SK-N-MC (cell line): ENCODE data around the gene KLHL29.

Experiments used
- DNase-seq: peaks from one replicate; pipeline ENCODE4 v3.0.0-alpha.2; 2011; ENCODE audit warnings: low read depth, low spot score
- H3K27ac ChIP-seq: fragments of 200-600 bp; sonication (generic); 2 replicates; pipeline ENCODE4 v1.5.1; 2016; ENCODE audit warnings: mixed run types
- H3K36me3 ChIP-seq: fragments of 200-600 bp; sonication (generic); 2 replicates; pipeline ENCODE4 v1.6.1; 2017; ENCODE audit warnings: antibody characterized with exemption, low read length, mixed read lengths; ENCODE audit not compliant: insufficient read depth
- H3K4me3 ChIP-seq: fragments of 200-600 bp; sonication (generic); 2 replicates; pipeline ENCODE4 v1.5.1; 2016
- H3K9ac ChIP-seq: fragments of 200-600 bp; sonication (generic); 2 replicates; pipeline ENCODE4 v1.8.0; 2017; ENCODE audit warnings: mixed run types, mixed read lengths; ENCODE audit not compliant: insufficient read length
- H3K9me3 ChIP-seq: fragments of 200-600 bp; sonication (generic); 2 replicates; pipeline ENCODE4 v1.6.1; 2017; ENCODE audit warnings: low read depth, mild to moderate bottlenecking, antibody characterized with exemption, low read length, moderate library complexity, mixed read lengths
- EZH2 ChIP-seq: fragments of 200-600 bp; sonication (generic); IDR thresholded peaks from one replicate; pipeline ENCODE4 v1.6.1; 2017; ENCODE audit warnings: antibody characterized with exemption
- FOXP2 ChIP-seq: optimal IDR thresholded peaks from 2 replicates; pipeline ENCODE3; 2011; ENCODE audit warnings: mild to moderate bottlenecking, moderate library complexity; ENCODE audit not compliant: insufficient read depth; ENCODE audit errors: extremely low read length, control extremely low read depth
- POLR2AphosphoS5 ChIP-seq: IDR thresholded peaks from 2 replicates; pipeline ENCODE4 v1.6.1; 2012; ENCODE audit warnings: mild to moderate bottlenecking, low read depth, low read length, borderline replicate concordance

KLHL29 gene

GRCh38 chr2:23519334-23519651, 134.3 kb downstream of the KLHL29 start:
- no peaks in the 10 kb centered on the region for H3K36me3 ChIP-seq
- H3K27ac ChIP-seq = no peak overlapping the region
- H3K9ac ChIP-seq = no peak overlapping the region

GRCh38 chr2:23520256-23520655, 135.3 kb downstream of the KLHL29 start:
- no peak for DNase-seq
- H3K4me3 ChIP-seq = no peak overlapping the region
- no peaks in the 10 kb centered on the region for H3K9me3 ChIP-seq
- no peaks in the 10 kb centered on the region for H3K36me3 ChIP-seq
- H3K9ac ChIP-seq = no peak overlapping the region
- TF ChIP-seq FOXP2 = no peak
- no peak for TF ChIP-seq EZH2
- no peak for TF ChIP-seq POLR2AphosphoS5
- H3K27ac ChIP-seq = no peak overlapping the region

More at GRCh38 chr2:23519334-23519651, 134.3 kb downstream of the KLHL29 start:
- no peaks in the 10 kb centered on the region for H3K9me3 ChIP-seq
- TF ChIP-seq POLR2AphosphoS5 (no peak), FOXP2 (no peak), EZH2 (no peak)
- no peak for DNase-seq
- no peak overlapping the region for H3K4me3 ChIP-seq

GRCh38 chr2:23521060-23521459, 136.1 kb downstream of the KLHL29 start:
- Histone ChIP-seq H3K4me3 (no peak overlapping the region), H3K27ac (no peak overlapping the region), H3K36me3 (no peaks in the 10 kb centered on the region), H3K9ac (no peak overlapping the region), H3K9me3 (no peaks in the 10 kb centered on the region)
- TF ChIP-seq EZH2 (no peak), POLR2AphosphoS5 (no peak), FOXP2 (no peak)
- DNase-seq = no peak

- TF ChIP-seq POLR2AphosphoS5 (no peak), EZH2 (no peak)
- no peaks in the 10 kb centered on the region for H3K9me3 ChIP-seq
- H3K36me3 ChIP-seq = no peaks in the 10 kb centered on the region
Measured at GRCh38 chr2:23522726-23523372, 137.9 kb downstream of the KLHL29 start.

GRCh38 chr2:23523373-23524260, 138.6 kb downstream of the KLHL29 start:
- peak overlapping the region; percentile 63 for H3K27ac ChIP-seq
- H3K9me3 ChIP-seq = no peaks in the 10 kb centered on the region
- H3K36me3 ChIP-seq = no peaks in the 10 kb centered on the region
- no peak for TF ChIP-seq EZH2
- TF ChIP-seq FOXP2 = no peak
- TF ChIP-seq POLR2AphosphoS5 = no peak
- H3K4me3 ChIP-seq = no peak overlapping the region
- no peak overlapping the region for H3K9ac ChIP-seq
- DNase-seq = no peak

More at GRCh38 chr2:23522726-23523372, 137.9 kb downstream of the KLHL29 start:
- no peak for DNase-seq
- Histone ChIP-seq H3K27ac (0 out of 2 replicates have a peak overlapping the region, but pooled peaks have one; percentile 63), H3K9ac (no peak overlapping the region), H3K4me3 (no peak overlapping the region)

- H3K4me3 ChIP-seq = no peak overlapping the region
- peak overlapping the region; percentile 36; the same call in 1 of the 2 replicates for H3K27ac ChIP-seq
- H3K9me3 ChIP-seq = no peaks in the 10 kb centered on the region
- peak overlapping the region; percentile 29 for H3K9ac ChIP-seq
- H3K36me3 ChIP-seq = no peaks in the 10 kb centered on the region
- DNase-seq = no peak
- TF ChIP-seq EZH2 (no peak), POLR2AphosphoS5 (no peak), FOXP2 (no peak)
Measured at GRCh38 chr2:23524261-23524706, 139.3 kb downstream of the KLHL29 start.

- no peaks in the 10 kb centered on the region for H3K9me3 ChIP-seq
- H3K36me3 ChIP-seq = no peaks in the 10 kb centered on the region
- no peak overlapping the region for H3K9ac ChIP-seq
- TF ChIP-seq POLR2AphosphoS5 = no peak
- TF ChIP-seq FOXP2 = no peak
- no peak for TF ChIP-seq EZH2
- DNase-seq = no peak
- H3K4me3 ChIP-seq = no peak overlapping the region
- H3K27ac ChIP-seq = 0 out of 2 replicates have a peak overlapping the region, but pooled peaks have one; percentile 36
Measured at GRCh38 chr2:23525137-23525765, 140.3 kb downstream of the KLHL29 start.

GRCh38 chr2:23526114-23526513, 141.1 kb downstream of the KLHL29 start:
- DNase-seq = no peak

More at GRCh38 chr2:23526114-23526513, 141.1 kb downstream of the KLHL29 start:
- no peak overlapping the region for H3K9ac ChIP-seq
- no peaks in the 10 kb centered on the region for H3K9me3 ChIP-seq
- no peak overlapping the region for H3K27ac ChIP-seq
- TF ChIP-seq FOXP2 (no peak), POLR2AphosphoS5 (no peak), EZH2 (no peak)
- no peaks in the 10 kb centered on the region for H3K36me3 ChIP-seq
- H3K4me3 ChIP-seq = no peak overlapping the region
